ENCODE results near the gene C1orf21.

GRCh38 chr1:184646178-184646701 is 259.4 kb downstream of the C1orf21 start:
- TF ChIP-seq CTCF (IDR thresholded peaks at IDR 0.05 in 8 of 11, conservative IDR thresholded peaks at IDR 0.05 in 3 of 11) (no peak), POLR2AphosphoS5 (IDR thresholded peaks at IDR 0.05) (no peak), POLR2A (IDR thresholded peaks at IDR 0.05) (no peak)
